NT2/D1 (cell line): ENCODE data around the gene KBTBD2.
"Not testable (repeated sequence)": the region's sequence is repeated elsewhere in the genome, so short reads cannot be mapped to it uniquely, and the experiment has no call there.

ENCODE experiments used
- SUZ12 ChIP-seq: IDR thresholded peaks from 2 replicates; pipeline ENCODE4 v1.6.1; 2011; ENCODE audit not compliant: insufficient read length, insufficient read depth; ENCODE audit errors: extremely low read depth
- YY1 ChIP-seq: IDR thresholded peaks from 2 replicates; pipeline ENCODE4 v1.6.1; 2011; ENCODE audit not compliant: insufficient read length, insufficient read depth
- ZNF274 ChIP-seq: IDR thresholded peaks from 2 replicates; pipeline ENCODE4 v1.6.1; 2011; ENCODE audit warnings: mild to moderate bottlenecking, low read depth, low read length

GRCh38 chr7:32857063-32857462 lies 34.5 kb downstream of the KBTBD2 start:
- TF ChIP-seq YY1, ZNF274, SUZ12: not testable (repeated sequence)
